K562 (cell line): Measurements from ENCODE around the gene DLST.

Experiments
- HDGF ChIP-seq: fragments of 450-650 bp; IDR thresholded peaks from 2 replicates; pipeline ENCODE4 v1.6.1; 2016
- POLR2A ChIP-seq: fragments of 450-650 bp; conservative IDR thresholded peaks from 2 replicates; pipeline ENCODE4 v1.6.1; 2016
- POLR2AphosphoS5 ChIP-seq: IDR thresholded peaks from 2 replicates; pipeline ENCODE4 v1.6.1; 2011; ENCODE audit warnings: mild to moderate bottlenecking, low read depth, low read length, moderate library complexity; ENCODE audit not compliant: control insufficient read depth, insufficient read depth
- STAT5B ChIP-seq: fragments of 250-450 bp; sonication (Bioruptor Pico); IDR thresholded peaks from 2 replicates; pipeline ENCODE4 v1.8.0; 2021; ENCODE audit warnings: mild to moderate bottlenecking, inconsistent platforms
- TFE3 ChIP-seq: fragments of 450-650 bp; formaldehyde crosslinking; IDR thresholded peaks from 2 replicates; pipeline ENCODE4 v1.4.0; 2020; ENCODE audit warnings: mild to moderate bottlenecking, mixed read lengths
- ZNF316 ChIP-seq: fragments of 450-650 bp; IDR thresholded peaks from 2 replicates; pipeline ENCODE4 v1.6.1; 2016
- ZNF740 ChIP-seq, 3 experiments: fragments of 200-800 bp in 1 of 3; sonication (Bioruptor generic) in 1 of 3; sonication (generic) in 1 of 3; formaldehyde crosslinking in 1 of 3; IDR thresholded peaks; 2 replicates each; pipeline versions ENCODE4 v1.6.1 to v1.8.0; 2016 to 2022; ENCODE audit warnings: mild to moderate bottlenecking in 2 of 3, missing compliant biosample characterization in 2 of 3, missing genetic modification characterization in 2 of 3, missing genetic modification reagents in 1 of 3

- TF ChIP-seq TFE3 (CRISPR knock-in tag) (no peak), POLR2A (no peak), STAT5B (CRISPR knock-in tag) (no peak), HDGF (no peak), POLR2AphosphoS5 (no peak), ZNF316 (no peak), ZNF740 (CRISPR knock-in tag; IDR thresholded peaks at IDR 0.05) (no peak), ZNF740 (tag; IDR thresholded peaks at IDR 0.05) (no peak)
Observed at GRCh38 chr14:74855021-74855420, 26.7 kb upstream of the DLST start.
